K562 (cell line): ENCODE data around the gene RREB1. TPM values are rescaled to one million over a fixed set of nuclear protein-coding genes. Genes with fewer than 3 reads are reported as not detected.
A peak's percentile ranks its signal among the peaks of the same experiment; 100 is the strongest.

ENCODE experiments used
- HSF4 ChIP-seq: fragments of 250-450 bp; sonication (Bioruptor Pico); IDR thresholded peaks from 2 replicates; pipeline ENCODE4 v2.1.2; 2022; ENCODE audit warnings: mild to moderate bottlenecking, moderate library complexity, borderline replicate concordance
- RBFOX2 ChIP-seq: fragments of 200-400 bp; formaldehyde crosslinking; IDR thresholded peaks from 2 replicates; pipeline ENCODE4 v1.6.1; 2017; ENCODE audit warnings: low read depth, mild to moderate bottlenecking, low read length, moderate library complexity
- RBM34 ChIP-seq: fragments of 200-400 bp; formaldehyde crosslinking; IDR thresholded peaks from 2 replicates; pipeline ENCODE4 v1.6.1; 2018; ENCODE audit warnings: low read length, borderline replicate concordance; ENCODE audit not compliant: insufficient read depth
- polyA plus RNA-seq, 8 experiments: library from polyadenylated mRNA; depleted of rRNA in 4 of 8; stranded (reverse) in 5 of 8; unstranded in 3 of 8; fragments of >200 nt; fragmentation: Nextera tagmentation in 2 of 8; fragmentation: Illumina TruSeq in 1 of 8; extraction: Ambion mirVana in 2 of 8; extraction: Trizol in 1 of 8; gene quantifications; 2 replicates each; pipeline versions ENCODE4 v1.2.1 to v1.2.3, GENCODE V29; 2011 to 2014; ENCODE audit warnings: inconsistent platforms in 1 of 8, missing spikeins in 1 of 8
- total RNA-seq, 7 experiments: library from RNA; depleted of rRNA in 6 of 7; stranded (reverse); fragments of >200 nt in 6 of 7; fragmentation: Illumina TruSeq in 2 of 7; extraction: Trizol in 2 of 7; gene quantifications; 2 replicates each; pipeline versions ENCODE4 v1.2.1 to v1.2.3, GENCODE V29; 2011 to 2021; ENCODE audit warnings: low replicate concordance in 1 of 7
- TF ChIP-seq, protein P1 (sequence below), 2 experiments: IDR thresholded peaks; 2 replicates each; pipeline ENCODE4 v1.6.1; 2012; ENCODE audit warnings: improper control_type of control experiment in 2 of 2, low read depth in 2 of 2, low read length in 2 of 2, borderline replicate concordance in 1 of 2

RREB1 gene
- total and polyA plus RNA-seq, 9 of the 15 experiments (the other 6 are each of a cell fraction or from before 2014, with no cell fraction given): 3.3 to 64.2 (median 19.3) TPM

- TF ChIP-seq HSF4 (CRISPR knock-in tag) (no peak), RBM34 (no peak), RBFOX2 (peak; percentile 78)
- TF ChIP-seq, protein P1, sequence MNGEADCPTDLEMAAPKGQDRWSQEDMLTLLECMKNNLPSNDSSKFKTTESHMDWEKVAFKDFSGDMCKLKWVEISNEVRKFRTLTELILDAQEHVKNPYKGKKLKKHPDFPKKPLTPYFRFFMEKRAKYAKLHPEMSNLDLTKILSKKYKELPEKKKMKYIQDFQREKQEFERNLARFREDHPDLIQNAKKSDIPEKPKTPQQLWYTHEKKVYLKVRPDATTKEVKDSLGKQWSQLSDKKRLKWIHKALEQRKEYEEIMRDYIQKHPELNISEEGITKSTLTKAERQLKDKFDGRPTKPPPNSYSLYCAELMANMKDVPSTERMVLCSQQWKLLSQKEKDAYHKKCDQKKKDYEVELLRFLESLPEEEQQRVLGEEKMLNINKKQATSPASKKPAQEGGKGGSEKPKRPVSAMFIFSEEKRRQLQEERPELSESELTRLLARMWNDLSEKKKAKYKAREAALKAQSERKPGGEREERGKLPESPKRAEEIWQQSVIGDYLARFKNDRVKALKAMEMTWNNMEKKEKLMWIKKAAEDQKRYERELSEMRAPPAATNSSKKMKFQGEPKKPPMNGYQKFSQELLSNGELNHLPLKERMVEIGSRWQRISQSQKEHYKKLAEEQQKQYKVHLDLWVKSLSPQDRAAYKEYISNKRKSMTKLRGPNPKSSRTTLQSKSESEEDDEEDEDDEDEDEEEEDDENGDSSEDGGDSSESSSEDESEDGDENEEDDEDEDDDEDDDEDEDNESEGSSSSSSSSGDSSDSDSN (IDR thresholded peaks at IDR 0.05; ENCODE audit: borderline replicate concordance in 1 of 2, low read depth in 2 of 2, low read length in 2 of 2): 0 out of 4 replicates have a peak, but pooled peaks of 1 of the 2 experiments have one; percentile 69
- TF ChIP-seq, all 486 proteins: peak for 44
These were observed 619 bp downstream of the RREB1 start (continued) for GRCh38 chr6:7108196-7108963.
